ENCODE measurements around the gene MRPS2.

MRPS2 gene

DNA sequence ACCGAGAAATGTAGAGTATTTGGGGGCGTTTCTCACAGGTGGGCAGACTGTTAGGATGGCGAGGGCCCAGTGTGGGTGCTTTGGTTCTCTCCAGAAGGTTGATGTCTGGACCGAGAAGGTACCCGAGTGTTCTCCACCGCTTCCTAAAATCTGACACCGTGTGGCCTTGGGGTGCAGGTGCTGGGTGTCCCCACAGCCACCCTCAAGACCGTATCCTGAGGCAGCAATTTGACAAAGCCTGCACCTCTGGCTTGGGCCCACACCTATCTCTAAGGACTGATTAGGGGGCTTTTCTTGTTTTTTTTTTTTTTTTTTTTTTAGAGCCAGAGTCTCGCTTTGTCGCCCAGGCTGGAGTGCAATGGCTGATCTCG is 19.6 kb upstream of the MRPS2 start:
- DNase-seq, result no peak

DNA sequence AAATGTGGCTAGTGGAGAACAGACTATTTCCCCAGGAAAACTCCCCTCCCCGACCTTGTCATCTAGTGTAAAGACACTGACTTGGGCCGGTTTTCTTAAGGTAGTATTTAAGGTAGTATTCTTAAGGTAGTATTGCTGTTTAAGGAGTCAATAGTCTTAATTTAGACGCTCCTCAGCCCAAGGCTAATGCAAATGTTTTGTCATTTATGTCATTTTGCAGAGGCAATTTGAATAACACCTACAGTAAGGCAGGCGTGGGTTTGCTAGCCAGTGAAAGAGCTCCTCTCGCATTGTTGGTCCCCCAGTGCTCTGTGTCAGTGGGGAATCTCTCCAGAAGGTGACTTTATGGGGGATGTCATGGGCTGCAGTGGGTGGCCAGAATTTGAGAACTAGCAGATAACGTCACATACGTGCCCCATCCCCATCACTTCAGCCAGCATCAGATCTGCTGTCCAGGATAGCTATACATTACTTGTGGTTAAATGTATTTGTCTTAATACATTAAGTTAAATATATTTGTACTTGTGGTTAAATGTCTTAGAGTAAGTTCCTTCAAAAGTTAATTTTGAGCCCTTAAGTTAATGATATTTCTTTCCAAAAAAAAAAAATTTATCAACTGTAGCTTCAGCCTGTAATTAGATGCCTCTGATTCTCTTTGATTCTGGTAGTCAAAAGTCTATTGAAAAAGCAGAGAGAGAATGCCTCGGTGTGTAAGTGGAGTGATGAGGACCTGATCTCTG is 18.3 kb upstream of the MRPS2 start:
- no peak for DNase-seq

DNA sequence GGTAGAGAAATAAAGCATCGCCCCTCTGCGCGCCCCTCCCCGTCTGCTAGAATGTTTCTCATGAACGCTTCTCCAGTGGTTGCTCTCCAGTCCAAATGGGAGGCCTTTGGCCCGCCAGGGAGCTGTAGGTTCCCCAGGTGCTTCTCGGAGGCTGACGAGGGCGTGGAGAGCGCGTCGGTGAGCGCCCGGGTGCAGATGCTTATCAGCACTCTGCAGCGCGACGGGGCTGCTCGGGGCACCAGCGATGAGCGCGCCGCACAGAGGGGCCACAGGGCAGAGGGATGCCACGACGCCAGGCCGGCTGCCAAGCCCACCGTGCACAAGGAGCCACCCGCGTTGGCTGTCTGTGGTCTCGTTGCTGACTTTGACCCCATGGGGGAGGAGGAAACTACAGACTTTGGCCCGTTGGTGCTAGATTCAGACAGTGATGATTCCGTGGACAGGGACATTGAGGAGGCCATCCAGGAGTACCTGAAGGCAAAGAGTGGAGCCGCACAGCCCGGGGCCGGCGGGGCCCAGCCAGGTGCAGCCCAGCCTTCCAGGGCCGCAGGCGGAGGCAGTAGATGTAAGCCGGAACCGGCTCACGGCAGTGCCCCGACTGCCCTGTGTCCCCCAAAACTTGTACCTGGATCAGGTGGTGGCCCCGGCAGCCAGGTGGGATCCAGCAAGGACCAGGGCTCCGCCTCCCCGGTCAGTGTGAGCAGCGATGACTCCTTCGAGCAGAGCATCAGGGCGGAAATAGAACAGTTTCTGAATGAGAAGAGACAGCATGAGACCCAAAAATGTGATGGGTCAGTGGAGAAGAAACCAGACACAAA is 15.8 kb upstream of the MRPS2 start:
- no peak for DNase-seq

DNA sequence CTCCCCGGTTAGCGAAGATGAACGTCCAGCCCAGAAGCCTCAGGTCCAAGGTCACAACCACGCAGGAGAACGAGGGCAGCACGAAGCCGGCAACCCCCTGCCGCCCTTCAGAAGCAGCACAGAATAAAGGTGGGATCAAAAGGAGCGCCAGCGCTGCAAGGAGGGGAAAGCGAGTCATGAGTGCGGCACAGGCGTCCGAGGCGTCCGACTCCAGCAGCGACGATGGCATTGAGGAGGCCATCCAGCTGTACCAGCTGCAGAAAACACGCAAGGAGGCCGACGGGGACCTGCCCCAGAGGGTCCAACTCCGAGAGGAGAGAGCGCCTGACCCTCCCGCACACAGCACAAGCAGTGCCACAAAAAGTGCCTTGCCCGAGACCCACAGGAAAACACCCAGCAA is 15.1 kb upstream of the MRPS2 start:
- no peak for DNase-seq

DNA sequence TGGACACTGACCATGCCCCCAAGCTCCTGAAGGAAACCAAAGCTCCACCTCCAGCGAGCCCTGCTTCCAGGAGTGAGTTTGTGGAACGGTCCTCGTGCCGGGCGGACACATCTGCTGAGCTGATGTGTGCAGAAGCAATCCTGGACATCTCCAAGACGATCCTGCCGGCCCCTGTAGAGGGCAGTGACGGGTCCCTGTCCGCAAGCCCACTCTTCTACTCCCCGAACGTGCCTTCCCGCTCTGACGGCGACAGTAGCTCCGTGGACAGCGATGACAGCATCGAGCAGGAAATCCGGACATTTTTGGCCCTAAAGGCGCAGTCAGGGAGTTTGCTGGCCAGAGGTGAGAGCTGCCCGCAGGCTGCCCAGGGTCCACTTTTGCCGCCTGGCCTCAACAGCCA is 14.7 kb upstream of the MRPS2 start:
- DNase-seq, result no peak

DNA sequence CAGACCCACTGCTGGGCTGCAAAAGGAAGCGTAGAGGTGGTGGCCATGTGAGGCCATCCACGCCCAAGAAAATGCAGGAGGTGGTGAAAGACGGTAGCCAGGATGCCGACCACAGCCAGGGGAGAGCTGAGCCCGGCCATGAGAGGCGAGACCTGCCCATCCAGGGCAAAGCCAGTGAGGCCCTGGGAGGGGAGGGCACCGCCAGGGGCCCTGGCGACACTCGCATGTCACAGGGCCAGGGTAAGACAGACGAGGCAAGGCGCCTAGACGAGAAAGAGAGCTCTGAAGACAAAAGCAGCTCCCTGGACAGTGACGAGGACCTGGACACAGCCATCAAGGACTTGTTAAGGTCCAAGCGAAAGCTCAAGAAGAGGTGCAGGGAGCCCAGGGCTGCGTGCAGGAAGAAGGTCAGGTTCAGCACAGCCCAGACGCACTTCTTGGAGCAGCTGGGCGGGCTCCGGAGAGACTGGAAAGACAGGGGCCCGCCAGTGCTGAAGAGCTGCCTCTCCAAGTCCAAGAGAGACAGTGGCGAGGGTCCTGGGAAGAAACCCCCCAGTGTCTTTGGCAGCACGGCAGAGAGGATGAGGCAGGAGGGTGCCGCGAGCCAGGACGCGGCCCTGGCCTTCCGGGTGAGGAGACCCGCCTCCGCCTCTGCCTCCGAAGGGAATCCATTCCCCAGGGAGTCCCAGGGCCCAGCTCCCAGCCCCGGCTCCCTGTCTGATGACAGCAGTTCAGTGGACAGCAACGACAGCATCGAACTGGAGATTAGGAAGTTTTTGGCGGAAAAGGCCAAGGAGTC is 14.0 kb upstream of the MRPS2 start:
- no peak for DNase-seq

DNA sequence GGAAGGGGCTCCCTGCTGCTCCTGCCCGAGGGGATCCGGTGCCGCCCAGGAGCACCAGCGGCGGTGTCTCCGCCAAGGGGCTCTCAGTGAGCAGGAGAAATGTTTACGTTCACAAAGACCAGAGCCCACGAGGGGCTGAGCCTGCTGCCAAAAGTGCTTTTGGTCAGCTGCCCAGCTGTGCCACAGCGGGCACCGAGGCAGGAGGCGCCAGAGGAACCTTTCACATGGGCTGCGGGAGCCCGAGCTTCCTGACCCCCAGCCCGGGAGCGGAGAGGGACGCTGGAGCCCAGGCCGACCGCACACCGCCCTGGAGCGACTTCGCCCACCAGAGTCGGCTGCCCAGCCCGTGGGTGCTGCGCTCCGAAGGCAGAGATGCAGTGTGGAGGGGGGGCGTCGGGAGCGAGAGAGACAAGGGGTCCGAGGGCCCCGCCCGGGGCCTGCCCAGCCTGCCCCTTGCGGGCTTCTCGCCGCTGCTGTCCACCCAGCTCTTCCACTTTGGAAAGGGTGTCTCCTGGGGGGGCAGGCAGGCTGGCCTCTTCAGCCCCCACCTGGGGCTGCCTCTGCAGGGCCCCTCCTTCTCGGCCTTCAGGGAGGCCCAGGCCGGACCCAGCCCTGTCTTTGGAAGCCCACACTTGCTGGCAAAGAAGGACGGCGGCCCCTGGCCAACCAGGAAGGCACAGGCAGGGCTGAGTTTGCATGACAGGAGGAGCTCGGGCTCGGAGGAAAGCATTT is 13.0 kb upstream of the MRPS2 start:
- DNase-seq, result no peak

DNA sequence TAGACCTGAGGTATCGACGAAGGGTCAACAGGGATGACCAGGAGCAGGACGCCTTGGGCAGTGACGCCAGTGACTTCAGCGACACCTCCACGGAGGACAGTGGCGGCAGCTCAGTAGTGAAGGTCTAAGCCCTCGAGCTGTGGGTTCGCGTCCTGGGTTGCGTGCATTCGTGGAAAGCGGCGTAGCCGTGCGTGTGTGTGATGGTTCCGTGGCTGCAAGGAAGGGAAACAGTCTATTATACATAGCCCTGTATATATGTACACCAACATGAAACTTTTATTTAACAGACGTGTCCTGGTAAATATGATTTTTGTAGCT is 12.5 kb upstream of the MRPS2 start:
- no peak for DNase-seq

DNA sequence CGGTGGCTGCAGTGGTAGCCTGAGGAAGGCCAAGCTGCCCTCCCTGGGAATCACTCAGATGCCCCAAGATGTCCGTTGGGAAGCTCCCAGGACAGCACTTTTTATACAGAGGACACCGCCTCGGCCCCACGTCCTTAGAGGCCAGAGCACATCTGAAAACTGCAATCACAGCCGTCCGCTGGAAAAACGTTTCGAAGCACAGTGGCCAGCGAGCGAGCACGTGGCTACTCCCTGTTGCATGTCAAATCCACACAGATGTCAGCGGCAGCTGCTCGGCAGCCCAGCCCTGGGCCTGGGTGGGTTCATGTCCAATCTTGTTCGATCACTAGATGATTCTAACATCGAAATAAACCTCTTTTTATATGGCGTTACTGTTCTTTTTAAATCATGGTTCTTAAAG is 12.0 kb upstream of the MRPS2 start:
- no peak for DNase-seq

DNA sequence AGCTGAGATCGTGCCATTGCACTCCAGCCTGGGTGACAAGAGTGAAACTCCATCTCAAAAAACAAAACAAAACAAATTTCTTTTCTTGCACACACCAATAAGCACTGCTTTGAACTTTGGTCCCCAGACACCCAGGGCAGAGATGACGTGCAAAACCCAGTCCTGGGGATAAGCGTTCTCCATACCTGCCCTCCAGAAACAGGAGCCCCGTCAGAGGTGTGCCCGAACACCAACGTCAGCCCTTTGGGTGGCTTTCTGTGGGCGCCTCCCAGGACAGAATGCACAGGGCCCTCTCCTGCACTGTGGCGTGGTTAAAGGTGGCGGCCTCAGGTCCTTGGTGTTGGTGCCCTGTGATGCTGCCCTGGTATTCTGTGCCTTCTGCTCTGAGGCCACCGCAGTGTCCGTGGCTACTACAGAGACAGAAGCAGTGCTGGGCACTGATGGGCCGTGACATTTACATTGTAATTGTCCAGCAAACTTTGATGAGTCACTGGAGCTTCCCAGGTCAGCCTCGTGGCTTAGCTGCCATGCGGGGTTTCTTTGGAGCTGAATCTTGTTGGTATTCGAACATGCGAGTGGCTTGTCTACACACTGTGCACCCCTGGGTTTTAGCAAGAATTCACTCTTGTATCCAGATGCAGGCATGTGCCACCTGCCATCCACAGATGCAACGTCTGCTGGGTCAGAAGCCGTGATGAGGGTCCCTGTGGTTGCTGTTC is 11.1 kb upstream of the MRPS2 start:
- no peak for DNase-seq

DNA sequence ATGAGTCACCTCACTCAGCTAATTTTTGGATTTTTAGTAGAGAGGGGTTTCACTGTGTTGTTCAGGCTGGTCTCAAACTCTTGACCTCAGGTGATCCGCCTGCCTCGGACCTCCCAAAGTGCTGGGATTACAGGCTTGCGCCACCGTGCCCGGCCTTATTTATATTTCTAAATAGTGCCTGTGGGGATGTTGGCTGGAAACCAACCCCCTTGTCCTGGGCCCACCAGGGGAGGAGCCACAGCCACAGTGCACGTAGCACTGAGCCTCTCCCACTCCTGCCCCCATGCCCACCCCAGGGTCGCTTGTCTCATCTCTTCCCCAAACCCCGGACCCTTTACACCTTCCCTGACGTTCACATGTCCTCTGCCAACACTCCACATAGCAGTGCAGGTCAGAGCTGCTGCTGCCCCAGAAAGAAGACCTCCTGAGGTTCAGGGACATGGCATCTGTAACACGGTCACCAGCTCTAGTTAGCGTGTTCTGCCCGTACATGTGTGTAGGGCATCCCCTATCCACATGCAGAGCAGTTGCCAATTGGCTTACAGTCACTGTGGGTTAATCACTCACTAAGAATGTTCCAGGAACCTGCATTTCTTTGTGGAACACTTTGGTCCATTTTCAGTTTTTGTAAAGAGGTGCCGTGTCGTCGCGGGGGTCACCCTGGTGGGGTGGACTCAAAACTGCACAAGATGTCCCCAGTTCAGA is 10.2 kb upstream of the MRPS2 start:
- DNase-seq, result no peak

DNA sequence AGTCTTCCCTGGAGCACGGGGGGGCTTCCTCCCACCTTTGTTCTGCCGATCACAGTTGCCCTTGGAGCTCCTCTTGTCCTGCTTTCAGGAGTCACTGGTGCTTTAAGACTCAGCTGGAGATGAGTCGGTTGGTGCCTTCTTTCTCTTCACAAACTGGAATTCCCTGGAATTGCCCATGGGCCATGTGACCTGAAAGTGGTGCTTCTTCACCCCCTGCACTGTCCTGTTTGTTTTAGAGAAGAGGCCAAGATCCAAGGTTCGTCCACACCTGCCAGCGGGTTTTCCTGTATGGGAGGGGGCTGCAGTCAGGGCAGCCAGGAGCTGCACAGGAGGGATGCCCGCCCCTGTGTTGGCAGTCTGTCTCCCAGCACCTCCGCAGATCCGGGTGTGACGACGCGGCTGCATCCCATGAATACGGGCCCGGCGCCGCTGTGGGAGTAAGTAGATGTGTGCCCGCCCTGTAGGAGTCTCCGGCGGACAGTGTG is 9.5 kb upstream of the MRPS2 start:
- DNase-seq, result no peak

DNA sequence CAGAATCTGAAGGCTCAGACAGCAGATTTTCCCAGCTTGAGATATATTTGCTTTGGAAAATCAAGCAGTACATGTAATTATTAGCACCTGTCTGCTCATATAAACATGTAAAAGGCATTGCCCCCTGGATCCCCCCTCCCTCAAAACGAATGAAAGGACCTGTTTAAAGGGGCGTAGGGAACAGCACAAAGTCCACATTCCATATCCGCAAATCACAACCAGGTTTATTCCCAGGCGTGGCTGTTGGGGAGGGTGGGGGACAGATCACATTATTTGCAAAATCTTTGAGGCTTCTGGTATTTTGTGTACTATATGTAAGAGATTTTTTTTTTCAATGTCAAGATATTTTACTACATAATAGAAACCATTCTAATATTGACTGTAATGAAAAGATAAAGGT is 8.7 kb upstream of the MRPS2 start:
- DNase-seq, result no peak

DNA sequence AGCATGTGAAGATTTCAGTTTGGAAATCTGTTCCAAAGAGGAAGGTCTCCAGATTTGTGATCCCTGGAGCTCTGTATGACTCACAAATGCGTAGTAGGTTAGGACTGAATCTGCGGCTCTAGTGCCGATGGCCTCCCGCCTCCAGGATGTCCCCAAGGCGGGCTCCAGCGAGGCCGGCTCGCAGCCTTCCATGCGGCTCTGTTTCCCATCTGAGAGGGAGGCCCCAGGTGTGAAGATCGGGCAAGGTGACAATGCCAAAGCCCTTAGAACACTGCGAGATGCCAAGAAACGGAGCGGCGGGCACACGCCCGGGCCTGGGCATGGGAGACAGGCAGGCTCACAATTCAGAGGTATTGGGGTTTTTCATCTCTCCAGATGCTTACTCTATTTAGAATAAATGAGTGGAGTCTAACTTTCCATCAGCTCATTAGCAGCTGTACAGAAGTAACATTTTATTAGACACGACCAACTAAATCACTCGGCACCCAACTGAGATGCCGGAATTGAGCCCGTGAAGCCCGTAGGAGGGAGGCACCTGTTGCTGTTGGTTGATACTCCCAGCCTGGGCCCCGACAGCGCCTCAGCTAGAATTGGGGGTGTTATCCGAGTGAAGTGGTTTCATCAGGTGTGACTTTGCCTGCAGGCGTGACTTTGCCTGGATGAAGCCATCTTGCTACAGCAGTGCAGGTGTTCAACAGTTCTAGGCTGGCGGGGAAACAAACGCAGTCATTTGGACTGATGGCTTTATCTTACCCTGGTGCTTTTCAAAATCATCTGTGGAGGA is 7.4 kb upstream of the MRPS2 start:
- no peak for DNase-seq

DNA sequence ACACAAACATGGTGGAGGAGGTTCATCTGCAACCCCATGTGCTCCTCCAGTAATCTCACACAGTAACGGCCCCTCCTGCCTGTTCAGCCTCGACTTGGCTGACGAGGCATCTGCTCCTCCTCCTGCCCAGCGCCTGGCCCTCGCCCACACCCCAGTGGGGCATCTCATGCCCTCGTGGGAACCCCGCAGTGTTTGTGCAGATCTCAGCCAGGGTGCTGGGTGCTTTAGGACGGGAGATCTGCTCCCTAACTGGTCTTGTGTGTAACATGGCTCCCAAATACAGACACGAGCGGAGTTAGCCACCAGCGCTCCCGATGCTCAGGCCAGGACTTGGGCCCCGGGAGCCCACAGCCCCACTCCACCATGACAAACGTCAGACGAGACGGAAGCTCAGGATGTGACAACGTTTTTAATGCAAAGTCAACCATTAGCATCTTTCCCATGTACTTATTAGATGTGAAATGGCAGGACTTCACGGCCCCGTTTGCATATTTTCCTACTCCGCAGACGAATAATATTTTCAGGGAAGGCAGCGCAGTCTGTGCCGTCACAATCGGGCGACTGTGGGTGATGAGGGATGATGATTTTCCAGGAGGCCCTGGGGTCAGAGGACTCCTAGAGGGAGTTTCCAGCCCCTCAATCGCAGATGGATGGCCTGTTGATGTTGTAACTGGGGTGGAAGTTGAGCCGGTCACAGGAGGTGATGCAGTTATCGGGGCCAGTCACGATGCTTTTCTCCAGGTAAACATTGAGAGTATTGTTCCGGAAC is 5.5 kb upstream of the MRPS2 start:
- no peak for DNase-seq

DNA sequence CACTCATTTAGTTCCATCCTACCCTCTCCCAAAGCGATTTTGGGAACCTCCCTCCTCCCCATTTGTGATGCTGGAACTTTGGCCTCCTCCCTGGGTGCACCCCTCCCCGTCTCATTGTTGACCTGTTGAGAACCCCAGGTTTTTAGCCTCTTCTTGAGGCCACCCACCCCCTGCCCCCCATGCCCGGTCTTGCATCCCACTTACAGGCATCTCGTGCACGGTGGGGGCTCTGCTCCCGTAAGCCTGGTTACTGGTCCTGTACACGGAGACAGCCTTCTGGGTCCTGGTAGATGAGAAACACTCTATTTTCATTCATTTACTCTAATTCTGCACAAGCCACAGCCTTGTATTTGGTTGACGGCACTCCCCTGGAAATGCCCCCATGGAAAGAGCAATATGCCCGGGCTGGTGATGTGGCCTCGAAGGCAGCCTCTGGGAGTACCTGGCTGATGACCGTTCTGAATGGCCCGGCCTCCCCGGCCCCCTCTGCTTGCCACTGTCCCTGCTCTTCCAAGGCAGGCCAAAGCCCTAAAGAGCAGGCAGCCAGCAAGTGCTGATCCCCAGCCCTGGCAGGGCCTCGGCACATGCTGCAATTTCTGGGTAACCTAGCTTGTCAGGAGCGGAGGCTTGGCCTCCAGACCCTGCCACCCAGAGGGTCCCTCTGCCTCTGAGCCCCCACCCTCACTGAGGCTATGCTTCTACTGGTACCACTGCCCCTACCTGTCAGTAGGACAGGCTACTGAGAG is 1.9 kb upstream of the MRPS2 start:
- DNase-seq, result no peak

DNA sequence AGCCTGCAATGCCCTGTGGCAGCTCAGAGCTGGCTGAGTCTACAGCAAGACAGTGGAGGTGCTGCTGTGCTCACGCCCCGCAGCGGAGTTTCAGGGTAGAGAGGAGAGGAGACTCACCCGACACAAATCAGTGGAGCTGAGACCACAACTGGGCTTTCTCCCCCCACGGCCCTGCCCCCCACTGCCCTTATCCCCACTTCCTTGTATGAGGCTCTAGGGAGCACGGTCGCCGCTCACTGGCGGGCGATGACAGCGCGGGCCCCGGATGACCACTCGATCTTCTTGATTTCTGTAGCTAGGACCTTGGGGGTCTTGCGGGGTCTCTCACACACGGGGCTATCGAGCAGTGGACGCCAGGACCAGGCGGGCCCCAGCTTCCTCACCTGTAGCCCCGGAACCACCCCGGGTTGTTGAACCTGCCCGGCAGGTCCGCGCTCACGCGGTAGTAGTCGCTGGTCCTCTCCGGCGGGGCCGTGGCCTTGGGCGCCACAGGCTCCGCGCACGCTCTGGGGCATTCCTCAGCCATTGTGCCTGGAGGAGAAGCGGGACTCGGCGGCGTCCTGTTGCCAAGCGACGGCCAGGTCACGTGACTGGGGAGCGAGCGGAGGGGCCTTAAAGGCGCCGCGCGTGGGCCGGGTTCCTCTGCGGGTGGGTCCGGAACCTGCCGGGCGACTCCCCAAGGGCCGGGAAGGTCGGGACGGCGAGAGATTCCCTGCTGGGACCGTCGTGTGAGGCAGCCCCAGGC is 984 bp upstream of the MRPS2 start:
- peak; percentile 62 to 84 for DNase-seq

DNA sequence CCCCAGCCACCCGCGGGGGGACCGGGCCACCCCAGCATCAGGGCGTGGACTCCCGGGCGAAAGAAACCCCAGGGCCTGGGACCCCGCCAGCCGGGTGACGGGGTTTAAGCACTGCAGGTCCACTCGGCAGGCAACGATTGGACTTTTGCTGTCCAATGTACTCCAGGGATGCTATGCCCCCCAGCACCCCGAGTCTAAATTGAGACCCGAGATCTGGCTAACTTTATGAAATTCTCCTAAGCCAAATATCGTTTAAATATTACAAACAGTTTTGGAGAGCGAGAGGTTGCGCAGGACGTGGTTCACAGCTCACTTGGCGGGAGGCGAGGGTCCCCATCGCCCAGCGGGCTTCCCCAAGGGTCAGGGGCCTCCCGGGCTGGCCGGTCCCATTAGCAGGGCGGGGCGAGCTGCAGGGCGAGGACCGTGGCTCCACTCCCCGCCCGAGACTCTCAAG is 384 bp upstream of the MRPS2 start:
- no peak for DNase-seq

All from NCI-H526 (cell line).